A549 (cell line): ENCODE measurements around the gene HSPBAP1. TPM values are rescaled to one million over a fixed set of nuclear protein-coding genes. Genes with fewer than 3 reads are reported as not detected.

Experiments
- ATAC-seq, 2 experiments: fragments of 200-7000 bp in 1 of 2; fragments of >200 bp in 1 of 2; cut with Nextera tagmentation in 1 of 2; cut with Tn5 transposase in 1 of 2; 3 replicates each; pipeline versions ENCODE4 v1.8.0 to v1.9.1; 2018 to 2020; ENCODE audit warnings: mild to moderate bottlenecking in 1 of 2, moderate library complexity in 1 of 2
- CTCF ChIA-PET: fragments of 300-600 bp; sonication (Branson Sonifier 250); formaldehyde crosslinking; extraction: SDS; loops from one replicate; lab custom pipeline; 2021; ENCODE audit warnings: antibody characterized with exemption, inconsistent platforms; lab: Yijun Ruan, JAX
- POLR2A ChIA-PET: fragments of 350-600 bp; formaldehyde crosslinking; extraction: SDS; loops from one replicate; lab custom pipeline; 2021; ENCODE audit warnings: antibody characterized with exemption, inconsistent platforms; lab: Yijun Ruan, JAX
- DNase-seq, 2 experiments: peaks; one replicate each; pipeline versions ENCODE4 v3.0.0 to v3.0.0-alpha.2; 2011 to 2016; ENCODE audit warnings: low read depth in 1 of 2, low spot score in 1 of 2
- FAIRE-seq: peaks from 2 replicates; lab custom pipeline; 2011; peaks lifted over from hg19 to GRCh38; lab: Jason Lieb, UNC
- H3K27ac ChIP-seq, 2 experiments: fragments of >200 bp; sonication (Bioruptor Twin); formaldehyde crosslinking; 3 replicates each; pipeline ENCODE4 v1.5.1; 2016 to 2017
- H3K4me1 ChIP-seq: fragments of >200 bp; sonication (Bioruptor Twin); formaldehyde crosslinking; 3 replicates; pipeline ENCODE4 v1.6.1; 2016
- H3K4me2 ChIP-seq: fragments of >200 bp; sonication (Bioruptor Twin); formaldehyde crosslinking; 3 replicates; pipeline ENCODE4 v1.6.1; 2016
- H3K4me3 ChIP-seq: fragments of >200 bp; sonication (Bioruptor Twin); formaldehyde crosslinking; 3 replicates; pipeline ENCODE4 v1.5.1; 2016
- H3K9me3 ChIP-seq: fragments of >200 bp; sonication (Bioruptor Twin); formaldehyde crosslinking; 3 replicates; pipeline ENCODE4 v1.6.1; 2016
- ATOH8 ChIP-seq: fragments of 250-450 bp; sonication (Bioruptor Pico); IDR thresholded peaks from 2 replicates; pipeline ENCODE4 v1.5.0; 2020; ENCODE audit warnings: low read depth, mild to moderate bottlenecking, moderate library complexity
- BCL3 ChIP-seq: fragments of >200 bp; sonication (Bioruptor Twin); formaldehyde crosslinking; IDR thresholded peaks from 3 replicates; pipeline ENCODE4 v1.6.1; 2016
- BHLHE40 ChIP-seq: IDR thresholded peaks from 2 replicates; pipeline ENCODE4 v1.6.1; 2012; ENCODE audit warnings: low read depth, low read length, inconsistent platforms
- CBX2 ChIP-seq: fragments of 200-600 bp; sonication (generic); IDR thresholded peaks from 2 replicates; pipeline ENCODE4 v1.6.1; 2016; ENCODE audit warnings: low read depth, mild to moderate bottlenecking, borderline replicate concordance
- CBX8 ChIP-seq: fragments of 200-600 bp; sonication (generic); IDR thresholded peaks from 2 replicates; pipeline ENCODE4 v1.6.1; 2016
- CEBPB ChIP-seq, 2 experiments: fragments of >200 bp in 1 of 2; sonication (Bioruptor Twin) in 1 of 2; formaldehyde crosslinking in 1 of 2; IDR thresholded peaks; 2 replicates each; pipeline ENCODE4 v1.6.1; 2012 to 2016
- CHD2 ChIP-seq: fragments of 150-350 bp; IDR thresholded peaks from 2 replicates; pipeline ENCODE4 v1.6.1; 2014; ENCODE audit warnings: low read length; ENCODE audit not compliant: partially characterized antibody
- CTCF ChIP-seq: fragments of >200 bp; sonication (Bioruptor Twin); formaldehyde crosslinking; IDR thresholded peaks from 3 replicates; pipeline ENCODE4 v1.5.1; 2016
- EHMT2 ChIP-seq: fragments of 200-600 bp; sonication (generic); IDR thresholded peaks from 2 replicates; pipeline ENCODE4 v1.6.1; 2016; ENCODE audit warnings: antibody characterized with exemption, low read depth, mild to moderate bottlenecking, moderate library complexity
- EP300 ChIP-seq, 2 experiments: fragments of >200 bp; sonication (Bioruptor Twin); formaldehyde crosslinking; IDR thresholded peaks; 2 replicates in 1 of 2; 3 replicates in 1 of 2; pipeline ENCODE4 v1.6.1; 2016 to 2017
- FOSB ChIP-seq: fragments of 250-450 bp; sonication (Bioruptor Pico); IDR thresholded peaks from 2 replicates; pipeline ENCODE4 v1.5.0; 2020; ENCODE audit warnings: mild to moderate bottlenecking, moderate library complexity
- FOXS1 ChIP-seq: fragments of 250-450 bp; sonication (Bioruptor Pico); IDR thresholded peaks from 2 replicates; pipeline ENCODE4 v1.5.0; 2020; ENCODE audit warnings: mild to moderate bottlenecking, moderate library complexity
- HES2 ChIP-seq: fragments of >200 bp; sonication (Bioruptor Twin); formaldehyde crosslinking; IDR thresholded peaks from 2 replicates; pipeline ENCODE4 v1.6.1; 2016
- HEYL ChIP-seq: fragments of 250-450 bp; sonication (Bioruptor Pico); IDR thresholded peaks from 2 replicates; pipeline ENCODE4 v1.8.0; 2021; ENCODE audit warnings: mild to moderate bottlenecking, moderate library complexity
- HOXA7 ChIP-seq: fragments of 250-450 bp; sonication (Bioruptor Pico); IDR thresholded peaks from 2 replicates; pipeline ENCODE4 v1.5.0; 2020; ENCODE audit warnings: mild to moderate bottlenecking, moderate library complexity
- HOXB13 ChIP-seq: fragments of 250-450 bp; sonication (Bioruptor Pico); IDR thresholded peaks from 2 replicates; pipeline ENCODE4 v1.5.0; 2020; ENCODE audit warnings: low read depth, mild to moderate bottlenecking, moderate library complexity
- HOXB5 ChIP-seq: fragments of 250-450 bp; sonication (Bioruptor Pico); IDR thresholded peaks from 2 replicates; pipeline ENCODE4 v1.5.0; 2020; ENCODE audit warnings: mild to moderate bottlenecking, moderate library complexity
- KDM1A ChIP-seq: fragments of 200-600 bp; sonication (generic); IDR thresholded peaks from 2 replicates; pipeline ENCODE4 v1.6.1; 2016; ENCODE audit warnings: low read depth, mild to moderate bottlenecking
- KDM5A ChIP-seq: fragments of 200-600 bp; sonication (generic); IDR thresholded peaks from 2 replicates; pipeline ENCODE4 v1.6.1; 2016; ENCODE audit warnings: antibody characterized with exemption, mild to moderate bottlenecking
- MAX ChIP-seq: IDR thresholded peaks from 2 replicates; pipeline ENCODE4 v1.6.1; 2012
- NFE2L2 ChIP-seq: fragments of 150-350 bp; conservative IDR thresholded peaks from 2 replicates; pipeline ENCODE4 v1.6.1; 2014; ENCODE audit warnings: low read length
- NPAS2 ChIP-seq: fragments of 250-450 bp; sonication (Bioruptor Pico); IDR thresholded peaks from 2 replicates; pipeline ENCODE4 v1.8.0; 2022; ENCODE audit warnings: mild to moderate bottlenecking, moderate library complexity, borderline replicate concordance
- PHF8 ChIP-seq: fragments of 200-600 bp; sonication (generic); IDR thresholded peaks from 2 replicates; pipeline ENCODE4 v1.6.1; 2016; ENCODE audit warnings: low read depth, mild to moderate bottlenecking, antibody characterized with exemption, moderate library complexity, borderline replicate concordance
- POLR2A ChIP-seq: IDR thresholded peaks from 2 replicates; pipeline ENCODE4 v1.6.1; 2012; ENCODE audit warnings: mild to moderate bottlenecking, low read length
- POLR2AphosphoS2 ChIP-seq: conservative IDR thresholded peaks from 2 replicates; pipeline ENCODE4 v1.6.1; 2012; ENCODE audit warnings: low read length, improper control_type of control experiment, inconsistent platforms
- RNF2 ChIP-seq: fragments of 200-600 bp; sonication (generic); IDR thresholded peaks from 2 replicates; pipeline ENCODE4 v1.6.1; 2016; ENCODE audit warnings: low read depth, mild to moderate bottlenecking, antibody characterized with exemption, moderate library complexity, borderline replicate concordance
- SREBF2 ChIP-seq: fragments of 450-650 bp; IDR thresholded peaks from 2 replicates; pipeline ENCODE4 v1.6.1; 2014; ENCODE audit warnings: mild to moderate bottlenecking, moderate library complexity
- TFCP2L1 ChIP-seq: fragments of 250-450 bp; sonication (Bioruptor Pico); IDR thresholded peaks from 2 replicates; pipeline ENCODE4 v1.5.0; 2021; ENCODE audit warnings: mild to moderate bottlenecking
- TP53 ChIP-seq: fragments of 250-450 bp; sonication (Bioruptor Pico); IDR thresholded peaks from 2 replicates; pipeline ENCODE4 v1.5.0; 2021; ENCODE audit warnings: mild to moderate bottlenecking, moderate library complexity
- USF2 ChIP-seq: fragments of 450-650 bp; IDR thresholded peaks from 2 replicates; pipeline ENCODE4 v1.6.1; 2014; ENCODE audit warnings: antibody characterized with exemption
- ZFP36 ChIP-seq: fragments of 450-650 bp; IDR thresholded peaks from 2 replicates; pipeline ENCODE4 v1.6.1; 2014; ENCODE audit warnings: borderline replicate concordance; ENCODE audit not compliant: partially characterized antibody
- ZNF302 ChIP-seq: fragments of 250-450 bp; sonication (Bioruptor Pico); IDR thresholded peaks from 2 replicates; pipeline ENCODE4 v1.9.0; 2021; ENCODE audit warnings: inconsistent platforms, mild to moderate bottlenecking, moderate library complexity
- WGBS: methylation state at CpG from one replicate; pipeline ENCODE4 v1.1.6; 2017; ENCODE audit errors: missing lambda C conversion rate; 5-methylcytosine and 5-hydroxymethylcytosine counted together
- polyA plus RNA-seq, 4 experiments: library from polyadenylated mRNA; depleted of rRNA in 3 of 4; stranded (reverse); fragments of >200 nt; fragmentation: RNase III in 1 of 4; extraction: RNeasy Plus Mini Kit Qiagen cat#74134 plus additional on column Dnase treatment in 1 of 4; gene quantifications; 2 replicates in 3 of 4; 3 replicates in 1 of 4; pipeline ENCODE4 v1.2.3, GENCODE V29; 2011 to 2017

HSPBAP1 gene
- polyA plus RNA-seq, 2 of the 4 experiments (the other 2 are of a cell fraction): 6.3 to 9.2 TPM

GRCh38 chr3:122725106-122725505 lies 68.5 kb downstream of the HSPBAP1 start:
- WGBS: 92% methylated on average over 18 of the region's 20 CpGs
- ATAC-seq (no peak), DNase-seq (no peak), FAIRE-seq (no peak)
- Histone ChIP-seq H3K4me1 (no peaks in the 10 kb centered on the region), H3K9me3 (no peaks in the 10 kb centered on the region), H3K4me3 (no peak overlapping the region), H3K27ac (no peak overlapping the region), H3K4me2 (no peak overlapping the region)
- ChIA-PET POLR2A (no interaction called here), CTCF (interaction anchor here (1.1 kb wide), 1 partner anchor 32 kb away, joined by 3 read pairs; no protein-coding TSS in a partner anchor)
- TF ChIP-seq ATOH8 (no peak), MAX (no peak), PHF8 (no peak), TFCP2L1 (CRISPR knock-in tag) (no peak), ZNF302 (CRISPR knock-in tag) (no peak), HEYL (CRISPR knock-in tag) (no peak), ZFP36 (no peak), POLR2A (no peak), POLR2AphosphoS2 (no peak), HOXA7 (CRISPR knock-in tag) (no peak), RNF2 (no peak), HOXB5 (CRISPR knock-in tag) (no peak), NPAS2 (no peak), KDM5A (no peak), FOSB (CRISPR knock-in tag) (no peak), CEBPB (IDR thresholded peaks at IDR 0.05) (no peak), CBX8 (no peak)

GRCh38 chr3:122719273-122719921 lies 74.2 kb downstream of the HSPBAP1 start:
- H3K4me3 ChIP-seq: no peak overlapping the region
- DNase-seq: no peak
- CTCF ChIA-PET: no interaction called here
- H3K27ac ChIP-seq: no peak overlapping the region
- TF ChIP-seq POLR2AphosphoS2 (no peak), ZNF302 (CRISPR knock-in tag) (no peak), FOXS1 (CRISPR knock-in tag) (no peak), HES2 (no peak), CHD2 (no peak), RNF2 (no peak)
- H3K4me1 ChIP-seq: no peaks in the 10 kb centered on the region
- no peak for FAIRE-seq
- no peaks in the 10 kb centered on the region for H3K9me3 ChIP-seq
- POLR2A ChIA-PET: no interaction called here
- ATAC-seq: no peak
- 83% methylated on average over 3 of the region's 3 CpGs for WGBS
- no peak overlapping the region for H3K4me2 ChIP-seq

- ChIA-PET POLR2A (no interaction called here), CTCF (interaction anchor here (0.6 to 1.7 kb wide), 5 partner anchors 11 to 127 kb away, joined by 4 to 5 read pairs (median 4); no protein-coding TSS in a partner anchor)
- no peak overlapping the region for H3K4me2 ChIP-seq
- 80% methylated on average over 4 of the region's 4 CpGs for WGBS
- FAIRE-seq (no peak), ATAC-seq (no peak), DNase-seq (no peak)
- no peak overlapping the region for H3K27ac ChIP-seq
- H3K4me1 ChIP-seq: no peaks in the 10 kb centered on the region
- no peaks in the 10 kb centered on the region for H3K9me3 ChIP-seq
- no peak overlapping the region for H3K4me3 ChIP-seq
- no peak for TF ChIP-seq HOXB13 (CRISPR knock-in tag)
- TF ChIP-seq FOXS1 (CRISPR knock-in tag): no peak
- no peak for TF ChIP-seq BHLHE40
- TF ChIP-seq CTCF: no peak
- no peak for TF ChIP-seq NFE2L2
- TF ChIP-seq EHMT2: no peak
- TF ChIP-seq FOSB (CRISPR knock-in tag): no peak
- no peak for TF ChIP-seq BCL3
- no peak for TF ChIP-seq EP300 (IDR thresholded peaks at IDR 0.05)
- no peak for TF ChIP-seq USF2
- no peak for TF ChIP-seq TP53 (CRISPR knock-in tag)
- no peak for TF ChIP-seq CBX2
- no peak for TF ChIP-seq KDM1A
- no peak for TF ChIP-seq SREBF2
These were observed 77.0 kb downstream of the HSPBAP1 start for GRCh38 chr3:122716667-122717066.
